ENCODE data around the gene GAPVD1.

DNA sequence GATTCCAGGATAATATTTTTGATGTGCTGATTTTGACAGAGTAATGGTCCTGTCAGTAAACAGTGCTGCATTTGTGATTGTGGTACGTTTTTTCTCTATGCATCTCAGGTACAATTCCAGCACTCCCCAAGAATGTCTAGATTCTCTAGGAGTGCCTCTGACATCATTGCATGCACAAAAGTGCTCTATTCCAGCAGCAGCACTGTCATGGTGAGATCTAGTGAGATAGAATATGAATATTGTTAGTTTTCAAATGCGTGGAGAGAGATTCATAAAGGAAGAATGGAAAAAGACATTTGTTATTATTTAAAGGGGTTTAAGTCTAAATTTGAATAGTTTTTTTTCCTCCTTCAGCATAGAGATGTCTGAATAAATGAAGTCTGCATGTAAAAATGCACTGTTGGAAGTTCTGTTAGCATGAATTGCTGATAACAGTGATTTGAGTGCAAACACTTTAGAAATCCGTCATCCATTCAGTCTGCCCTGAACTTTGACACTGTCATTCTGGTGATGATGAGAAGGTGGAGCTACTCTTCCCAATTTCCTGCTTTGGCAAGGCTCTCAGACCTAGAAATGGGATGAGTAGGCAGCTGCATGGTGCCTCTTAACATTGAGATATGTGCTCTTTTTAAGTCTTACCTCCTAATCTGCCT, 84.6 kb downstream of the GAPVD1 start:
- TF ChIP-seq SMC3 (IDR thresholded peaks at IDR 0.05) = no peak
- TF ChIP-seq POLR2AphosphoS2 (conservative IDR thresholded peaks at IDR 0.05; ENCODE audit: low read length) = no peak
- TF ChIP-seq, protein P1, sequence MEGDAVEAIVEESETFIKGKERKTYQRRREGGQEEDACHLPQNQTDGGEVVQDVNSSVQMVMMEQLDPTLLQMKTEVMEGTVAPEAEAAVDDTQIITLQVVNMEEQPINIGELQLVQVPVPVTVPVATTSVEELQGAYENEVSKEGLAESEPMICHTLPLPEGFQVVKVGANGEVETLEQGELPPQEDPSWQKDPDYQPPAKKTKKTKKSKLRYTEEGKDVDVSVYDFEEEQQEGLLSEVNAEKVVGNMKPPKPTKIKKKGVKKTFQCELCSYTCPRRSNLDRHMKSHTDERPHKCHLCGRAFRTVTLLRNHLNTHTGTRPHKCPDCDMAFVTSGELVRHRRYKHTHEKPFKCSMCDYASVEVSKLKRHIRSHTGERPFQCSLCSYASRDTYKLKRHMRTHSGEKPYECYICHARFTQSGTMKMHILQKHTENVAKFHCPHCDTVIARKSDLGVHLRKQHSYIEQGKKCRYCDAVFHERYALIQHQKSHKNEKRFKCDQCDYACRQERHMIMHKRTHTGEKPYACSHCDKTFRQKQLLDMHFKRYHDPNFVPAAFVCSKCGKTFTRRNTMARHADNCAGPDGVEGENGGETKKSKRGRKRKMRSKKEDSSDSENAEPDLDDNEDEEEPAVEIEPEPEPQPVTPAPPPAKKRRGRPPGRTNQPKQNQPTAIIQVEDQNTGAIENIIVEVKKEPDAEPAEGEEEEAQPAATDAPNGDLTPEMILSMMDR (IDR thresholded peaks at IDR 0.05) = no peak
- no peak for TF ChIP-seq CBX8 (IDR thresholded peaks at IDR 0.05)
- TF ChIP-seq FOXS1 (CRISPR knock-in tag; IDR thresholded peaks at IDR 0.05) = no peak
- TF ChIP-seq POLR2A (IDR thresholded peaks at IDR 0.05; ENCODE audit: low read length) = no peak
- no peak for TF ChIP-seq FOSL2 (IDR thresholded peaks at IDR 0.05)
- TF ChIP-seq FOSL2 (CRISPR knock-in tag; IDR thresholded peaks at IDR 0.05) = no peak
- TF ChIP-seq, protein P2, sequence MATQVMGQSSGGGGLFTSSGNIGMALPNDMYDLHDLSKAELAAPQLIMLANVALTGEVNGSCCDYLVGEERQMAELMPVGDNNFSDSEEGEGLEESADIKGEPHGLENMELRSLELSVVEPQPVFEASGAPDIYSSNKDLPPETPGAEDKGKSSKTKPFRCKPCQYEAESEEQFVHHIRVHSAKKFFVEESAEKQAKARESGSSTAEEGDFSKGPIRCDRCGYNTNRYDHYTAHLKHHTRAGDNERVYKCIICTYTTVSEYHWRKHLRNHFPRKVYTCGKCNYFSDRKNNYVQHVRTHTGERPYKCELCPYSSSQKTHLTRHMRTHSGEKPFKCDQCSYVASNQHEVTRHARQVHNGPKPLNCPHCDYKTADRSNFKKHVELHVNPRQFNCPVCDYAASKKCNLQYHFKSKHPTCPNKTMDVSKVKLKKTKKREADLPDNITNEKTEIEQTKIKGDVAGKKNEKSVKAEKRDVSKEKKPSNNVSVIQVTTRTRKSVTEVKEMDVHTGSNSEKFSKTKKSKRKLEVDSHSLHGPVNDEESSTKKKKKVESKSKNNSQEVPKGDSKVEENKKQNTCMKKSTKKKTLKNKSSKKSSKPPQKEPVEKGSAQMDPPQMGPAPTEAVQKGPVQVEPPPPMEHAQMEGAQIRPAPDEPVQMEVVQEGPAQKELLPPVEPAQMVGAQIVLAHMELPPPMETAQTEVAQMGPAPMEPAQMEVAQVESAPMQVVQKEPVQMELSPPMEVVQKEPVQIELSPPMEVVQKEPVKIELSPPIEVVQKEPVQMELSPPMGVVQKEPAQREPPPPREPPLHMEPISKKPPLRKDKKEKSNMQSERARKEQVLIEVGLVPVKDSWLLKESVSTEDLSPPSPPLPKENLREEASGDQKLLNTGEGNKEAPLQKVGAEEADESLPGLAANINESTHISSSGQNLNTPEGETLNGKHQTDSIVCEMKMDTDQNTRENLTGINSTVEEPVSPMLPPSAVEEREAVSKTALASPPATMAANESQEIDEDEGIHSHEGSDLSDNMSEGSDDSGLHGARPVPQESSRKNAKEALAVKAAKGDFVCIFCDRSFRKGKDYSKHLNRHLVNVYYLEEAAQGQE (IDR thresholded peaks at IDR 0.05) = no peak
- TF ChIP-seq CHD2 (IDR thresholded peaks at IDR 0.05; ENCODE audit: low read length, partially characterized antibody) = no peak
- TF ChIP-seq, protein P3, sequence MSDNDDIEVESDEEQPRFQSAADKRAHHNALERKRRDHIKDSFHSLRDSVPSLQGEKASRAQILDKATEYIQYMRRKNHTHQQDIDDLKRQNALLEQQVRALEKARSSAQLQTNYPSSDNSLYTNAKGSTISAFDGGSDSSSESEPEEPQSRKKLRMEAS (IDR thresholded peaks at IDR 0.05) = no peak
- TF ChIP-seq RAD21 (conservative IDR thresholded peaks at IDR 0.05 in 1 of 2, IDR thresholded peaks at IDR 0.05 in 1 of 2) = no peak

Data from A549 (cell line).